A673 (cell line): Measurements from ENCODE around the gene NSFL1C.

ENCODE experiments used
- EZH2 ChIP-seq: fragments of 200-600 bp; sonication (generic); IDR thresholded peaks from 2 replicates; pipeline ENCODE4 v1.6.1; 2017; ENCODE audit warnings: borderline replicate concordance, low read depth, mild to moderate bottlenecking, mixed read lengths, antibody characterized with exemption, low read length; ENCODE audit not compliant: poor library complexity, severe bottlenecking
- TF ChIP-seq, protein P1 (sequence below): fragments of 300-800, 200-600 bp; sonication (generic); conservative IDR thresholded peaks from 2 replicates; pipeline ENCODE4 v1.5.1; 2017; ENCODE audit warnings: low read depth, mild to moderate bottlenecking, antibody characterized with exemption, low read length, moderate library complexity, mixed read lengths

DNA sequence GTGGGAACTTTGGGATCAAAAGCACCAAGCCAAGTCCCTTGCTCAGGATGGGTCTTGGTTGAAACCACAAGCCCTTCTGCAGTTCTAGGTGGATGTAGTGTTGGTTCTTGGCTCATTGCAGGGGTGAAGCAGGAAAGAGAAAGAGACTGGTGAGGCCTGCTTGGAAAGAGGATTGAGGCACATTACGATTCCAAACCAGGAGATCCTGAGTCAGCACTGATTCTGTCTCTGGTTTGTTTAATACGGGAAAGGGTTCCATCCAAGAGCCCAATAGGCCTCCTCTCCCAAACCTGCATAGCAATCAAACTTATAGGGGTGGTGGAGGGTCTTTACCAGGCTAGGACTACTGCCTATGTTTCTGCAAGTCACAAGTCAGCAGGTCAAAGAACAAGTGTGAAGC lies 24.3 kb downstream of the NSFL1C start:
- TF ChIP-seq, protein P1, sequence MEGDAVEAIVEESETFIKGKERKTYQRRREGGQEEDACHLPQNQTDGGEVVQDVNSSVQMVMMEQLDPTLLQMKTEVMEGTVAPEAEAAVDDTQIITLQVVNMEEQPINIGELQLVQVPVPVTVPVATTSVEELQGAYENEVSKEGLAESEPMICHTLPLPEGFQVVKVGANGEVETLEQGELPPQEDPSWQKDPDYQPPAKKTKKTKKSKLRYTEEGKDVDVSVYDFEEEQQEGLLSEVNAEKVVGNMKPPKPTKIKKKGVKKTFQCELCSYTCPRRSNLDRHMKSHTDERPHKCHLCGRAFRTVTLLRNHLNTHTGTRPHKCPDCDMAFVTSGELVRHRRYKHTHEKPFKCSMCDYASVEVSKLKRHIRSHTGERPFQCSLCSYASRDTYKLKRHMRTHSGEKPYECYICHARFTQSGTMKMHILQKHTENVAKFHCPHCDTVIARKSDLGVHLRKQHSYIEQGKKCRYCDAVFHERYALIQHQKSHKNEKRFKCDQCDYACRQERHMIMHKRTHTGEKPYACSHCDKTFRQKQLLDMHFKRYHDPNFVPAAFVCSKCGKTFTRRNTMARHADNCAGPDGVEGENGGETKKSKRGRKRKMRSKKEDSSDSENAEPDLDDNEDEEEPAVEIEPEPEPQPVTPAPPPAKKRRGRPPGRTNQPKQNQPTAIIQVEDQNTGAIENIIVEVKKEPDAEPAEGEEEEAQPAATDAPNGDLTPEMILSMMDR: no peak
- no peak for TF ChIP-seq EZH2
